OCI-LY1 (cell line): ENCODE results near the gene RNF144A.

Experiments used
- CTCF ChIP-seq: fragments of 200-600 bp; sonication (generic), shearing (Covaris generic); IDR thresholded peaks from 2 replicates; pipeline ENCODE4 v1.5.1; 2017; ENCODE audit warnings: mild to moderate bottlenecking, antibody characterized with exemption, low read length, moderate library complexity, mixed read lengths
- EZH2 ChIP-seq: fragments of 200-600 bp; sonication (generic), shearing (Covaris generic); IDR thresholded peaks from 2 replicates; pipeline ENCODE4 v1.8.0; 2017; ENCODE audit warnings: borderline replicate concordance, mixed run types, mild to moderate bottlenecking, antibody characterized with exemption, low read length, moderate library complexity, mixed read lengths

- TF ChIP-seq CTCF (no peak), EZH2 (no peak)
These were observed 86.7 kb downstream of the RNF144A start for GRCh38 chr2:7003895-7004294.
